Chondrocyte (in vitro differentiated cells): ENCODE results near the gene ADCY5. TPM values are rescaled to one million over a fixed set of nuclear protein-coding genes. Genes with fewer than 3 reads are reported as not detected.

ENCODE experiments used
- DNase-seq: peaks from one replicate; pipeline ENCODE4 v3.0.0; 2021; ENCODE audit warnings: mixed read lengths, low spot score
- H3K27ac Mint-ChIP-seq: one replicate; pipeline ENCODE4 v1.8.0; 2021; ENCODE audit warnings: mild to moderate bottlenecking, moderate library complexity, mixed read lengths; ENCODE audit not compliant: unreplicated experiment
- H3K27me3 Mint-ChIP-seq: 2 replicates; pipeline ENCODE4 v1.8.0; 2021; ENCODE audit warnings: low read depth, mixed read lengths
- H3K36me3 Mint-ChIP-seq: 2 replicates; pipeline ENCODE4 v1.8.0; 2021; ENCODE audit warnings: low read depth, mixed read lengths
- H3K4me1 Mint-ChIP-seq: 2 replicates; pipeline ENCODE4 v1.8.0; 2021; ENCODE audit warnings: low read depth, mild to moderate bottlenecking, mixed read lengths
- H3K4me3 Mint-ChIP-seq: one replicate; pipeline ENCODE4 v1.8.0; 2021; ENCODE audit warnings: mild to moderate bottlenecking, moderate library complexity, mixed read lengths; ENCODE audit not compliant: unreplicated experiment
- H3K9me3 Mint-ChIP-seq: 2 replicates; pipeline ENCODE4 v1.8.0; 2021; ENCODE audit warnings: low read depth, mixed read lengths
- CTCF ChIP-seq: fragments of 200-600 bp; sonication (generic); IDR thresholded peaks from 2 replicates; pipeline ENCODE4 v1.5.0; 2021; ENCODE audit warnings: antibody characterized with exemption, mild to moderate bottlenecking, moderate library complexity
- total RNA-seq: library from RNA; stranded (reverse); gene quantifications from 3 replicates; pipeline ENCODE4 v1.2.1, GENCODE V29; 2021

ADCY5 gene
- total RNA-seq, 1 donor from 2014 or later = 8.0 TPM

DNA sequence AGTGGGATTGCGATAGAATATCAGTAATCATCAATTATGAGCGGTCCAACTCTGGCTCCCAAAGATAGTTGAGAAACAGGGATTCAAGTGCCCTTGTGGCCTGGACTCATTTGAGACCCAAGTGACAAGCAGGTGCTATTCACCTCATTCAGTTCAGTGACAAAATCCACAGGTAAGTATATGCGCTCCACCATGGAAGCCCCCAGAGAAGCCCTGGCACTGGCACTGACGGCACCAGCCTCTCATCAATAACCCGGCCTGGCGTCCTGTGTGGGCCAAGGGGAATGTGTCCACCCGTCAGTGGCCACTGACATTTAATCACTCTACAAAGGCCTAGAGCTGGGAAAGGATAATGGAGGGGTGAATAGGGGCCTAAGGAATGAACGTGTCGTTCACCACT, 117.2 kb downstream of the ADCY5 start:
- H3K36me3 Mint-ChIP-seq = peaks cover 4% of the 10 kb centered on the region
- TF ChIP-seq CTCF = no peak
- peaks cover 29% of the 10 kb centered on the region for H3K27me3 Mint-ChIP-seq
- peaks cover 12% of the 10 kb centered on the region for H3K4me1 Mint-ChIP-seq
- DNase-seq = peak; percentile 58
- H3K4me3 Mint-ChIP-seq = no peak overlapping the region
- no peak overlapping the region for H3K27ac Mint-ChIP-seq
- no peaks in the 10 kb centered on the region for H3K9me3 Mint-ChIP-seq

- Mint-ChIP-seq H3K27ac (no peak overlapping the region), H3K27me3 (peaks cover 32% of the 10 kb centered on the region), H3K4me1 (peaks cover 12% of the 10 kb centered on the region), H3K4me3 (no peak overlapping the region), H3K36me3 (peaks cover 4% of the 10 kb centered on the region), H3K9me3 (no peaks in the 10 kb centered on the region)
- TF ChIP-seq CTCF = no peak
- DNase-seq = no peak
These were observed 117.9 kb downstream of the ADCY5 start for GRCh38 chr3:123331006-123331405.

DNA sequence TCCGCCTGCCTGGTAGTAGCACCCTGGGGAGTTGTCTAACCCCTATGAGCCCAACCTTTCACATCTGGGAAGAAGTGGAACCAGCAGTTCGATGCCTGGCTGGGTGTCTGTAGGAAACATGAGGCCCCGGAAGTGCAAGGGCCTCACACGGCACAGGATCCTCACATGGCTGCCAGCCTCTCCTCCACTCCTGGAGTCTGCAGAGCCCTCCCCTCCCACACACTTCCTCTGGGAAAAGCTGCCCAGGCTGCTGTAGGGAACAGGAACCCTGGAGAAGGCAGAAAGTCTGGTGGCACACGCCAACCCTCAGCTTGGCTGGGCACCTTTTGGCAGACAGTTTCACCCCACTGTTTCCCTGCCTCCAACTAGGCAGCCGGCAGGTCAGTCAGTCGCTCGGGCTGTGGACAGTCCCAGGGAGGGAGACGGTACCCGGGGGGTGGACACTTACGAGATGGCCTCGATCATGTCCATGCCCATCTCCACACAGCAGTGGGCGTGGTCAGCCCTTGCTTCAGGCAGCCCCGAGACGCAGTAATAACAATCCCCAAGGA, 118.4 kb downstream of the ADCY5 start:
- Mint-ChIP-seq H3K9me3 (no peaks in the 10 kb centered on the region), H3K27ac (no peak overlapping the region), H3K4me1 (peaks cover 12% of the 10 kb centered on the region), H3K27me3 (peaks cover 29% of the 10 kb centered on the region), H3K36me3 (peaks cover 4% of the 10 kb centered on the region), H3K4me3 (no peak overlapping the region)
- no peak for TF ChIP-seq CTCF
- peak; percentile 77 for DNase-seq

- no peaks in the 10 kb centered on the region for H3K9me3 Mint-ChIP-seq
- H3K4me1 Mint-ChIP-seq = peaks cover 12% of the 10 kb centered on the region
- TF ChIP-seq CTCF = no peak
- DNase-seq = peak; percentile 47
- H3K4me3 Mint-ChIP-seq = no peak overlapping the region
- peaks cover 24% of the 10 kb centered on the region for H3K27me3 Mint-ChIP-seq
- peaks cover 1% of the 10 kb centered on the region for H3K36me3 Mint-ChIP-seq
- H3K27ac Mint-ChIP-seq = no peak overlapping the region
These were observed 119.1 kb downstream of the ADCY5 start for GRCh38 chr3:123329636-123330340.

GRCh38 chr3:123328851-123329635, 119.8 kb downstream of the ADCY5 start:
- peaks cover 12% of the 10 kb centered on the region for H3K4me1 Mint-ChIP-seq
- DNase-seq = peak; percentile 59
- peaks cover 25% of the 10 kb centered on the region for H3K27me3 Mint-ChIP-seq
- TF ChIP-seq CTCF = peak; percentile 92
- H3K27ac Mint-ChIP-seq = no peak overlapping the region
- no peak overlapping the region for H3K4me3 Mint-ChIP-seq
- peaks cover 1% of the 10 kb centered on the region for H3K36me3 Mint-ChIP-seq
- no peaks in the 10 kb centered on the region for H3K9me3 Mint-ChIP-seq
